GM19438 (cell line): ENCODE data around the gene PLA2G3.
"Not testable (repeated sequence)": the region's sequence is repeated elsewhere in the genome, so short reads cannot be mapped to it uniquely, and the experiment has no call there.

Experiments
- ATAC-seq: cut with Tn5 transposase; IDR thresholded peaks from one replicate; pipeline ENCODE4 v1.9.1; 2021; ENCODE audit warnings: low read depth; ENCODE audit not compliant: unreplicated experiment

PLA2G3 gene

GRCh38 chr22:31103111-31103510 lies 37.2 kb downstream of the PLA2G3 start:
- ATAC-seq: no peak

DNA sequence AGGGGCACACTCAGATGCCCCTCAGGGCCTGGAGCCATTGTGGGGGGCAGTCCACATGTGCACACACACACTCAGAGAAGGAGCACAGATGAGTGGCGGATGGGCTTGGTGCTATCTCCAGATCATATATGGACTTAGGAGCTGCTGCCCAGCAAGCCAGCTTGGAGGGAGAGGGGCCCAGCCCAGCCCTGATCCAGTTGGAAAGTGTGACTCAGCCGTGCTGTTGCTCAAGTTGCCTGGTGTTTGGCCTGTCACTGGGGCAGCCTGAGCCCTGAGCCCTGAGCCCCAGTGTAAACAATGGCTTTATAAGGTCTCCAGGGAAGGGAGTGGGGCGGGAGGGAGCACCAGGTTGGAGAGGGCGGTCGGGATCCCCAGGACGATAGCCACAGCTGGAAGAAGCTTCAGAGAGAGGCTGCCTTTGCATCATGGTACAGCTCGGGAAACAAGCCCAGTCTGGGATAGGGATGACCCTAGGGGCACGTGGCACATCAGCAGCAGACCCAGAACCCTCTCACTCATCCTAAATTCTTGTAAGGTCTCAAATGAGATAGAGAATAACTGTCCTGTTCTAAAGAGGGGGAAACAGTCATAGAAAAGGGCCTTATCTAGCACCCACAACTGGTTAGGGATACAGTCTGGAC lies 37.7 kb downstream of the PLA2G3 start:
- no peak for ATAC-seq

DNA sequence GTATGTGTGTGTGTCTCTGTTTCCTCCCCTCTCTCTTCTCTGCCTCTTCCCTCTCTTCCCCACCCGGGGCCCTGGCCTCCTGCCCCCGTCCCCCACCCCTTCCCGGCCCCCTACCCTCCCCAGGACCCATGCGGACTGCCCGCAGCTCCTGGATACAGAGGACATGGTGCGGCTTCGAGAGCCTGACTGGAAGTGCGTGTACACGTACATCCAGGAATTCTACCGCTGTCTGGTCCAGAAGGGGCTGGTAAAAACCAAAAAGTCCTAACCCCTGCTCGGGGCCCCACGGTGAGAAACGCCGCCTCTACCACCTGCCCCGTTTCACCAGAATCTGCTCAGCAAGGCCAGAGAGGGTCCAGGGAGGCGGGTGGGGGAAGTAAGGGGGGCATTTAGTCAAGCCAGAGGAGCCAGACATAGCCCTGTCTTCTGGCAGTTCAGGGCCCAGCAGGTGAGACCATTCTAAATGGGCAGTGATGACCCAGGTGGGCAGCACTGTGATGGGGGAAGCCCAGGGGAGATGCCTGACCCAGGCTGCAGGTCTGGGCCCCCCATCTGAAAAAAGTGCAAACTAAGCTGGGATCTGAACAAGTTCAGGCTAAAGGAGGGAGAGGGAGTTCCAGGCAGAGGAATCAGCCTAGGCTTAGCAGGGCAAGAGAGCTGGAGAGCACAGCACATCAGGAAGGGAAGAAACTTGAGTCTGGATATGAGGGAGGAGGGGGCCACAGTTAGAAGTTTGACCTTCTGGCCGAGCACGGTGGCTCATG lies 39.4 kb downstream of the PLA2G3 start:
- no peak for ATAC-seq

GRCh38 chr22:31099841-31100761 lies 40.2 kb downstream of the PLA2G3 start:
- ATAC-seq: no peak

- no peak for ATAC-seq
Observed at GRCh38 chr22:31099386-31099785, 40.9 kb downstream of the PLA2G3 start.

GRCh38 chr22:31098632-31099110 lies 41.6 kb downstream of the PLA2G3 start:
- no peak for ATAC-seq

DNA sequence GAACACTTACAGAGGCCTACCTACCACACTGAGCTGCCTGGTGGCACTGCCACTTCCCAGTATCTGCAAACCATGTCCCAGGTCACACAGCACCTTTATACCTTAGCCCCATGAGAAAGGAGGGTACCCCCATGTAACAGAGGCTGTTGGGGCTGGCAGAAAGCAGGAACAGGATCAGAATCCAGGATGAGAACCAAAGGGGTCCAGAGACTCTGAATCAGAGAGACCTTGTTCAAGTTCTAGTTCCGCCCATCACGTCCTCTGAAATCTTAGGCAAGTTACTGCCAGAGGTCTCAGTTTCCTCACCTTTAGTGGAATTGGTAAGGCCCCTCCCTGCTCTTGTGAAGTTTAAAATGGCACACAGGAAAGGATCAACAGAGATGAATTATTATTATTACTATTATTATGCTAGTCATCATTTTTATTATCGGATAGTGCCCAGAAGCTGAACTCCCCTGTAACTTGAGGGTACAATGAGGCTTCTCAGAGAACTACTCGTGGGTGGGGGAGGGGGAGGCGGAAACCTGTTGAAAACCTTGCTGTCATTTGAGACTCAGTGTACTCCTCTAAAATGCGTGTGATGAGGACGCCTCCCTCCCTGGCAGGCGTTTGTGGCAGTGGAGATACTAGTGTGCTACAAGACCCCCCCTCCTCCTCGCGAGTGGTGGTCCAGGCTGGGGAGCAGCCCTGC lies 42.2 kb downstream of the PLA2G3 start:
- ATAC-seq: no peak

GRCh38 chr22:31097539-31097938 lies 42.8 kb downstream of the PLA2G3 start:
- not testable (repeated sequence) for ATAC-seq

- ATAC-seq: no peak
Observed at GRCh38 chr22:31096657-31097279, 43.5 kb downstream of the PLA2G3 start.

DNA sequence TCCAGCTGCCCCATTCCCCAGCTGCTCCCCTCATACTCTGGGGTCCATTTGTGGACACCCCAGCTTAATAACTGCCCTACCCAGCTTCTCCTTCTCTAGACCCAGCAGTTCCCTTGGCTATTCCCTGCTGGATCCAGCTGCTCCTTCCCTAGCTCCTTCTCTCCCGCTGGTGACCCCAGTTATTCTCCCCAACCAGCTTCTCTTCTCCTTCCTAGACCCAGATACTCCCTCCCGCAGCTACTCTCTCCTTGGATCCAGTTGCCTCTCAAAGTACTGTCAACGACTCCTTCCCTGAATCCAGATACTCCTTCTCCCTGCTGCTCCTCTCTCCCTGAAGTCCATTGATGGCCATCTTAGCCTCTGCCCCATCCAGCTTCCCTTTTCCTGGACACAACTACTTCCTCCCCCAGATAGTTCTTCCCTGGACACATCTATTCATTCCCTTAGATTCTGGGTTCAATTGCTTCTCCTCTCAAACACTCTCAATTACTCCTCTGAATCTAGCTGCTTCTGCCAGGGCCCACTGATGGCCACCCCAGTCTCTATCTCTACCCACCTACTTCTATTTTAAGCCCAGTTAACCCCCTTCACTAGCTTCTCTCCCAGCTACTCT lies 44.6 kb downstream of the PLA2G3 start:
- ATAC-seq: no peak

DNA sequence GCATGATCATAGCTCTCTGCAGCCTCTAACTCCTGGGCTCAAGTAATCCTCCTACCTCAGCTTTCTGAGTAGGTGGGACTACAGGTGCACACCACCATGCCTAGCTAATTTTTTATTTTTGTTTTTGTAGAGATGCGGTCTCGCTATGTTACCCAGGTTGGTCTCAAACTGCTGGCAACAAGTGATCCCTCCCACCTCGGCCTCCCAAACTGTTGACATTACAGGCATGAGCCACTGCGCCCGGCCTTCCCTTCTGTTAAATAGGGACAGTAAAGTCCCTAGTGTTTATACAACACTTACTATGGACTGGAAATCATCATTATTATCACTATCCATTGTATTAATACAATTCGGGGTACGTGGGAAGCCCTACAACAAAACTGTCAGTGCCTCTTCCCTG lies 45.6 kb downstream of the PLA2G3 start:
- no peak for ATAC-seq

- no peak for ATAC-seq
Observed at GRCh38 chr22:31094021-31094551, 46.2 kb downstream of the PLA2G3 start.

DNA sequence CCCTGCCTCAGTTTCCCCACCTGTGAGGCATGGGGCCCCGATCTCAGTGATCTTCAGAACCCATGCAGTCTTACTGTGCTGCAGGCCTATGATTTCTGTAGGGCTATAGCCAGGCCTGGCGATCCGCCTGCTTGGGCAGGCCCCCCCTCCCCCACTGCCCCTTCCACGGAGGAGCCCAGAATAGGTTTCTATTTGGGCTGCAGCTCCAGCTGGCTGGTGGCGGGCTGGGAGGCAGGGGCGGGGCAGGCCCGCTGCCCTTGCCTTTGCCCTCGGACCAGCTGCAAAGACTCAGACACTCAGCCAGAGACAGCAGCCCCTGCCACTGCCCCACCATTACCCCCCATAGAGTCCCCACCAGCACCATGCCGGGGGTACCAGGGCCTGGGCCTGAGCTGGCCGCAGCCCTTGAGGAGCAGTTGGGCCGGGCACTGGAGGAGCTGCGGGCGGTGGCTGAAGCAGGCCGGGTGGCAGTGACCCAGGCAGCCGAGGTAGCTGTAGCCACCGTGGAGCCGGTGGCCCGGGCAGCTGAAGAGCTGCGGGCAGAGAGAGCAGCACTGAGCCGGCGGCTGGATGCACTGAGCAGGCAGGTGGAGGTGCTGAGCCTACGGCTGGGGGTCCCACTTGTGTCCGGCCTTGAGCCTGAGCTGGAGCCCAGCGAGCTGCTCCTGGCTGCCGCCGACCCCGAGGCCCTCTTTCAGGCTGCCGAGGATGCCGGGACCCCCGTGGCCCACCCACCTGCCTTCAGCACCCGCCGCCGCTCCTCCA lies 47.0 kb downstream of the PLA2G3 start:
- ATAC-seq: no peak

- no peak for ATAC-seq
Observed at GRCh38 chr22:31092161-31092560, 48.1 kb downstream of the PLA2G3 start.

GRCh38 chr22:31091106-31091975 lies 49.0 kb downstream of the PLA2G3 start:
- no peak for ATAC-seq

- no peak for ATAC-seq
Observed at GRCh38 chr22:31090217-31091085, 49.9 kb downstream of the PLA2G3 start.
